HG03025 (cell line): ENCODE data around the gene JADE3.

Experiments used
- ATAC-seq: cut with Tn5 transposase; IDR thresholded peaks from one replicate; pipeline ENCODE4 v1.9.1; 2021; ENCODE audit warnings: mild to moderate bottlenecking, moderate library complexity; ENCODE audit not compliant: unreplicated experiment, low FRiP score

Gene JADE3

DNA sequence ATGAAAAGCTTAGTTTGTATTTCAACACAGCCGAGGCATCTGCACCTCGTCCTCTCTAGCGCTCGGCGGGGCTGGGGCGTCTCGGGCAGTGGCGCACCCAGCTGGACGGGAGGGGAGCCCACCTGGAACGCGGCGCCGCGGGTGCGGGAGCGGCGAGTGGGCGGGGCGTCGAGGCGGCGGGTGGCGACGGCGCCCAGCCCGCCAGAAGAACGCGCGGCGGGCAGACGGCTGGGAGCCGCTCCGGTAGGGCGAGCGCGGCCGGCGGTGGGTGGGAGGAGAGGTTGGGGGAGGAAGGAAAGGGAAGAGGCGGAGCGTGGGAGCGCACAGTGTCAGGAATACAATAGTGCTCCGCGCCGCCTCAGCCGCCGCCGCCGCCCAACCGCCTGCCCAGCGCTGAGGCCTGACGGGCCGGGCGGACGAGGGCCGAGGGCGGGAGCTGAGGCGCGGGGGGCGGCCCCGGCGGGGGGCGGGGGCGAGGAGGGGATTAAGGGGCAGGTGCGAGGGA, at the start of gene JADE3:
TSS of gene JADE3 (plus strand) at position 324 of the 505 bp plus-strand sequence. CDS start 72,474 bp downstream, outside the sequence.
- ATAC-seq, result no peak

DNA sequence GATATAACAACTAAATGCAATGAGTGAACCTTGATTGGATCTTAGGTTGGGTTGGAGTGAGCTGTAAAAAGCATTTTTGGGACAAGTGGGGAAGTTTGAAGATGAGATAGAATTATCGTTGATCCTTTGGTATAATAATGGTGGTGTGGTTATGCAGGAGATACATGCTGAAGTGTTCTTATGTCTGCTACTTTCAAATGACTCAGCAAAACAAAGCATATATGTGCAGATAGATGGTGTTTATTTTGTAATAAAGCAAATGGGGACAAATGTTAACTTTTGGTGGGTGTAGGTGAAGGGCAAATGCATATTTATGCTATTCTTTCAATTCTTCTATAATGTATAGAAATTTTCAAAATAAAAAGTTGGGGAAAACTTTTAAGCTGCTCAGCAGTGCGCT, 49.1 kb upstream of the JADE3 start:
- ATAC-seq, result no peak

DNA sequence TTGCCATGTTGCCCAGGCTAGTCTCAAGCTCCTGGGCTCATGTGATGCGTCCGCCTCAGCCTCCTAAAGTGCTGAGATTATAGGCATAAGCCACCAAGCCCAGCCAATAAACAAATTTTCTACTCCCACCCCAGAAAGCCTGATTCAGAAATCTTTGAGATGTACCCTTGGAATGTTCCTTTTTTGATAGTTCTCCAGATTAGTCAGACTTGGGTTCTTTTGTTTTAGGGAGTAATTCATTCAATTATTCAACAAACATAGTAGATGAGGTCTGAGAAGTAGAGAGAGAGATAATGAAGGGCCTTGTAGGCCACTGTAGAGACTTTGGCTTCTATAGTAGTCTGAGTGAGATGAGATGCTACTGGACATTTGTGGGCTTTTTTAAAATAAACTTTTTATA, 47.6 kb upstream of the JADE3 start:
- ATAC-seq, result no peak

DNA sequence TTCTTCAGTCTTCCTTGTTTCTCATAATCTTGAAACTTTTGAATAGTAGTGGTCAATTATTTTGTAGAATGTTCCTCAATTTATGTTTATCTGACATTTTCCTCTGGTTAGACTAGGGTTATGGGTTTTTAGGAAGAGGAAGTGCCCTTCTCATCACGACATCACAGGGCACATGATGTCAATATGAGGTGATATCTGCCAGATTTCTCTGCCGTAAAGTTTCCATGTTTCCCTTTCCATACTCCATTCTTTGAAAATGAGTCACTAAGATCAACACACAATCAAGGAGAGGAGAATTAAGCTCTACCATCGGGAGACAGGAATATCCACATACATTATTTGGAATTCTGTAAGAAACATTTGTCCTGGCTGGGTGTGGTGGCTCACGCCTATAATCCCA, 46.9 kb upstream of the JADE3 start:
- ATAC-seq, result no peak

DNA sequence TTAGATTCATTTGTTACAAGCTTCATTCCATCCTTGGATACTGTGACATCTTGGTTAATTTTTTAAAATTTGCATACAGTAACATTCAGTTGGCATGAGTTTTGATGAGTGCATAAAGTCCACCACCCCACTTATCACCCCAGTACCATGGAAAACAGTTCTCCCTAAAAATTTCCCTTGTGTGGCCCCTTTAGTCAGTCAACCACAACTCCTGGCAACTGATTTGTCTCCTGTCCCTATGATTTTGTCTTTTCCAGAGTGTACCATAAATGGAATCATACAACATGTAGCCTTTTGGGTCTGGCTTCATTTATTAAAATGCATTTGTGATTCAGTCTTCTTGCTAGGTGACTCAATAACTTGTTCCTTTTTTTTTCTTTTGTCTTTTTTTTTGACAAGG, 45.5 kb upstream of the JADE3 start:
- no peak for ATAC-seq

DNA sequence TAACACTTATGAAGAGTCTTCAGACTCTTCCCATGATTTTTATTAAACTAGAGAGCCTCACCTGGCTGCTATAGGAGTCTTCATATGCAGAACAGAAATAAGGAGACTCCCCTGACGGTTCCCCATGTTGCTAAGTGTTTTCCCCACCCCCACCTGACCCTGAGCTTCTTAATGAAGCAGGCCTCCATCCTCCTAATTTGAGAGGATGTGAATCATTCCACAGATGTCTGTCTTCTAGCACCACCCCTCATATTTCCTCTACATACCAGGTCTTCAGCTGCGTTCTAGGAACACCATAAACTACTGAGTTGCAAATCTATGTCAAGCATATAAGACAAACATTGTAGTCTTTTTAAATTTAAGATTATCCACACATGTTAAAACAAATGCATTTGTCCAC, 38.5 kb upstream of the JADE3 start:
- no peak for ATAC-seq

DNA sequence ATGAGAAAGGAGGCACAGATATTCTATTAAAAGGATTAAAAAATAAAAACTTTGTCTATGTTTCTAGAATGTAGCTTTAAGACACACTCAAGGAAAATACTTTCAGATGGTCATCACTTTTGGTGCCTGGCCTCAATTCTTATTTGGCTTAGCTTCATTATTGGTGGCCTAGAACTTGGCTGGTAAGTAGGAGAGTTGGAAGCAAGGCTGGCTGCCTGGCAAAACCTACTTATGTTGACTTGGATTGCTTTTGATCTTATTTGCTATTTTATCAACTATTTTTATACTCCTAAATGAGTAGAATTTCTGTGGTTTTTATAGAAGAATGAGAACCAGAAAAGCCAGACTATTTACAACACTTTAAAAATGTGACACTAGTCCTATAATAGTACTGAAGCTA, 35.3 kb upstream of the JADE3 start:
- ATAC-seq, result no peak

DNA sequence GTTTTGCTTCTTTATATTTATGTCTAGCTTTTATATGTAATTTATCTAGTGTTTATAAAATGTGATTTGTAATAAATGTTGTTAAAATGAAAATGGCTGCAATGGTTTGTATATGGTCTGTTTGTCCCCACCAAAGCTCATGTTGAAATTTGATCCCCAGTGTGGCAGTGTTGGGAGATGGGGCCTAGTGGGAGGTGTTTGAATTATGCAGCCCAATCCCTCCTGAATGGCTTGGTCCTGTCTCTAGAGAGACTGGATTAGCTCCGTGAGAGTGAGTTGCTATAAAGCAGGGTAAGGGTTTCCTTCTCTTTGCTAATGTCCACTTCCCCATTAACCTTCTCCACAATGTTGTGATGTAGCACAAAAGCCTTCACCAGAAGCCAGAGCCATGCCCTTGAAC, 30.0 kb upstream of the JADE3 start:
- ATAC-seq, result no peak

DNA sequence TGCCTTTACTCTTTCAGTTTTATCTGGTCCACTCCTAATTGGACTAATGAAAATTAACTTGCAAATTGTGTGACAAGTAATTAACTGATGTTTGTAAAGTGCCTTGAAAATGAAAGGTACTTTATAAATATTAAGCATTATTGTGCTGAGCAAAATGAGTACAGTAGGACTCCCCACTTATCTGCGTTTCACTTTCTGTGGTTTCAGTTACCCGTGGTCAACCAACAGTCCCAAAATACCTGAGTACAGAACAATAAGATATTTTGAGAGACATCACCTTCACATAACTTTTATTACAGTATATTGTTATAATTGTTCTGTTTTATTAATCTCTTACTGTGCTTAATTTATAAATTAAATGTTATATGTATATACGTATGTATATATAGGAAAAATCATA, 27.4 kb upstream of the JADE3 start:
- ATAC-seq, result no peak

DNA sequence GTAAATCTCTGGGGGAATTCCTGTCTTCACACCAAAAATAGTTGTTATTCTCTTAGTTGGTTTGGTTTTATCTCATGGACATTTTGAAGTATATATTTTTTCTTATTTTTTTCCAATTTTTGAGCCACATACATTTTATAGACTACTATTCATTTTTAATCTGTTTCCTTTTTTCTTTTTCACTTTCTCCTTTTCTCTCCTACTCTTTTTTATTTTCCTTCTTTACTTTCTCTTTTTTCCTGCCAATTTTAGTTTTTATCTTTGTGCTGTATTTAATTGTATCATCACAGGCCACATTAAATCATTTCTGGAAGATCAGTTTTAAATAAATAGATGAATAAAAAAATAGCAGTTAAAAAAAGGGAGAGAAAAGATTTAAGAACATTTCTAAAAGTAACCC, 14.0 kb upstream of the JADE3 start:
- no peak for ATAC-seq

DNA sequence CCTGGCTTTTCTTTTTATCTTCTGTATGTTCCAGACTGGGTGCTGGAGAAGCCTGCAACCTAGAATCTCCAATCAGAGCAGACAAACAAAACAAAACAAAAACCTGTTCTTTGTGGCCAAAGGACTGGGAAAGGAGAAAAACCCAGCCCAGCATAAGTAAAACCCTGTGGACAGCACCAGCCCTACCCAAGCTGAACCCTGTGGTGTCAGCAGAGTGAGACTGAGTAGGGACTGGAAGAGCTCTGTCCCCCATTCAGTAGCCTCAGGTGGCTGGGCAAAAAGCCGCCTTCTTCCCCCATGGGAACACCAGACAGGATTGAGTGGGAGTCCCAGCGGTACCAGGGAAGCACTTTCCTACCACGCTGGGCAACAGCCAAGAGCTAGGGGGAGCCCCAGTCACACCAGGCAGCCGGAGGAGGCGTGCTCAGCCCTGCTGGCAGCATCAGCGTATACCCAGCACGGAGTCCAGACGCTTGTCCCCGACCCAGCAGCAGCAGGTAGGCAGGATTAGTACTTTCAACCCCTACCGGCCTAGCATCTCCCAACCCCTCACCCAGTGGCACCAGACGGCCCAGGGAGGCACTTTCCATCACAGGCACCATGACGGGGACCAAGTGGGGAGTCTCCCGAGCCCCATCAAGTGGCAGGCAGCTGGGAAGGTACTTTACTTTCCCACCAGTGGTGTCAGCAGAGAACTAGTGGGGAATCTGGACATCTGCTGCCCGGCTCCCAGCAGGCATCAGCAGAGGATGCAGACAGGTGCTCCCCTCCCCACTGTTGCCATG, 8.6 kb upstream of the JADE3 start:
- ATAC-seq, result no peak

DNA sequence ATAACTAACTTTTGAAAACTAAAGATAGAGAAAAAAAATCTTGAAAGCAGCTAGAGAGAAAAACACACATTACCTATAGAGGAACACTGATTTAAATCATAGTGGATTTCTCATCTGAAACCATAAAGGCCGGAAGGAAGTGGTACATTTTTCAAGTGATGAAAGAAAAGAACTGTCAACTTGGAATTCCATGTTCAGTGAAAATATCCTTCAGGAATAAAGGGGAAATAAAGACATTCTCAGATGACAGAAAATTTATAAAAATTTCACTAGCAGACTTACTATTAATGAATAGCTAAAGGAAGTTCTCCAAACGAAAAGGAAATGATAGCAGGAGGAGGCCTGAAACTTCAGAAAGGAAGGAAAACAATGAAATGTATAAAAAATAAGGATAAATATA, 7.6 kb upstream of the JADE3 start:
- no peak for ATAC-seq

DNA sequence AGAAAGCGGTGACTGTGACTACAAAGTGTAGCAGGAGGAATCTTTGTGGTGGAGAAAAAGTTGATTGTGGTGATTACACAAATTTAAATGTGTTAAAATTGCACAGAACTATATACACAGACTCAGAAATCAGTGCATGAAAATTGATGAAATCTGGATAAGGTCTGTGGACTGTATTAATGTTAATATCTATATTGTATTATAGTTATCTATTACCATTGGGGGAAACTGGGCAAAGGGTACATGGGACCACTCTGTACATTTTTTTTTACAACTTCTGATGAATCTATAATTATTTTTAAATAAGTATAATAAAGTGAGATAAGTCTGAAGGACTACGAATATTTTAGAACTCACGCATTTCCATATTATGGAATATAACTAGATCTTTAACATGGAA, 1.8 kb upstream of the JADE3 start:
- no peak for ATAC-seq

DNA sequence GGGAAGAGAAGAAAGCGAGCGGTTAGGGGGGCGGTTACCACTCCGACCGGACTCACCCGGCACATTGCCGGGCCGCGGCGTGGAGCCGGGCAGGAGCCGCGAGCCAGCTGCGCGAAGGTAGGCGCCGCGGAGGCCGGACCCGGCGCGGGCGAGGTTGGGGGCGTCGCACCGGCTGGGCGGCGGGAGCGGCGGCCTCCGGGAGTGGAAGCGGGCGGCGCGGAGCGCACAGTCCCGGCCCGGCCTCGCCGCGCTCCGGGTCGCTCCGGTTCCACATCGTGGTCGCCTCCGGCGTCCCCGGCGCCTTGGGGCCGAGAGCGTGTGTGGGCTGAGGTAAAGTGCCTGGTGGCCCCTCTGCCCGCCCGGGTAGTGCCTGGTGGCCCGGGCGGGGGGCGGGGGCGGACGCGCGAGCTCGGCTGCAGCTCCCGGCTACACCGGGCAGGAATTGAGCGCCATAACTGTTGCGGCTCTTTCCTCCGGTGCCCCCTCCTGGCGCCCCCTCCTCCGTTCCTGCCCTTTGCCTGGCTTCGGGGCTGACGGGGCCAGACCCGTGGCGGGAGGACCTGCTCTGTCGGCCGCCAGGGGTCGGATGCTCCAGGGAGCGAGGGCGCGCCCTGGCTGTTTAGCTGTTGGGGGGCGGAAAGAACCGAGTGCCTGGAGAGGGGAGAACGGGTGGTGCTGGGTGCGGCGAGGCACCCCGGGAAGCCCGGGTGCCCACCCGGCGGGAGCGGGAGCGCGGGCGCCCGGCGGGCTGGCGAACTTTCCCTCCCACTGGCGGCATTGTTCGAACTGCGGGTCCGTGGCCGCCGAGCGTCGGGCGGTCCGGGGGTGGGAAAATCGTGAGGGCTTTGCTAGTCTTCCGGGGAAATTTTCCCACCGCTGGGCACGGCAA, 626 bp downstream of the JADE3 start:
- ATAC-seq, result no peak

DNA sequence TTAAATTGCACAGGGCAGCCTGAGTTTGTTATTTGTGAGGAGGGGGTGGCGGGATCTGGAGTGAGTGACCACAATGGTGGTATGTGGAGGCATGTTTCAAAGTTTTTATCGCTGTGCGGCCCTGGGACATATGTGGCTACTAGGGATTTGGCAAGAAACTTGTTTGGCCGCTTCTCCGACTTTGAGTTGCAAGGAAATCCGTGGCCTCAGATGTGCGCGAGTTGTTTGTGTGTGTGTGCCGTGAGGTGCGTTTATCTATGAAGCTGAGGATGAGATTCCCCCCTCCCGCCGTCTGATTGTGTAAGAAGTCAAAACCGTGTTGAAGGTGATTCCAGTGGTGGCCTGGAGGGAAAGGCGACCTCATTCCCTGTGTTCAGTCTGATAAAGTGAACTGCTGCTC, 1.4 kb downstream of the JADE3 start:
- ATAC-seq, result no peak

DNA sequence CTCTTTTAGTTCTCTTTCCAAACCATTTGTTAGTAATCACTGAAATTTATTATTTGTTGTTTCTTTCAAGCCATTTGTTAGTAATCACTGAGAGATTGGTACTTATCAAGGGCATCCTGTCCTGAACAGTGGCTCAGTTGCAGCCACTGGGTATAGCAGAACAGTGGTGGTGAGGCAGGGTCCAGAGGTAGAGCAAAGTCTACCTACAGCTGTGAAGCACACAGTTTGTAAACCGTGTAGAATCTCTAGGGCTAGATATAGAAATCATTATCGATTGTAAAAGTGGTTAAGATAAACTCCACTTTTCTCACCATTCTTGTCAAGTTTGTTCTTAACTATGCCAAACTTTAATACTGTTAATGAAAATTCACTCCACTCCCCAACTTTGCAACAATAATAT, 4.1 kb downstream of the JADE3 start:
- ATAC-seq, result no peak

DNA sequence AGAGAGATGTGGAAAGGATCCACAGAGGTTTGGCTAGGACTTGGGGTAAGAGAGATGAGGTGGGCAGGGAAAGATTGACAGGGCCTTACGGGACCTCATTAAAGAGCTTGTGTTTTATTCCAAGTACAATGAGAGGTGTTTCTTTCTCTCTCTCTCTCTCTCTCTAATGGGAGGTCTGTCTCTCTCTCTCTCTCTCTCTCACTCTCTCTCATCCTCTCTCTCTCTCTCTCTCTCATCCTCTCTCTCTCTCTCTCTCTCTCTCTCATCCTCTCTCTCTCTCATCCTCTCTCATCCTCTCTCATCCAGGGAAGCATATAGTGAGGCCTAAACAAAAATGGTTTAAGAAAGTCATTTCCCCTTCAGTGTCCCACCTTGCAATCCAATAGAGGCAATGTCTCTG, 5.4 kb downstream of the JADE3 start:
- ATAC-seq, result no peak

DNA sequence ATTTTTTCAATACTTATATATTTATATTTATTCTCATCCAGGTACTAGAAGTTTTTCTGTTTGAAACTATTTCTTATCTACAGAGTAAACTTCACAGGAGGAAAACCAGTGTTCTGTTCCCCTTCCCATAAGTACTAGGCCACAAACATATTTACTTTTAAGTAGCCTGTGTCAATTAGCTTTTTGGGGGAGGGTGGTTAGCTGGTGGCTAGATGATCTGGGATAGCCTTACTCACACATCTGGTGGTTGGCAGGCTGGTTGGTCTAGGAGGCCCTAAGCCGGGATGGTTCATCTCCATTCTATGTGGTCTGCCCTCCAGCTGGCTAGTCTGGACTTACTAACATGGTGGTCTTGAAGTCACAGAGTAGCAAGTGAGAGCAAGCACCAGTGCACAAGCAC, 6.2 kb downstream of the JADE3 start:
- ATAC-seq, result no peak

DNA sequence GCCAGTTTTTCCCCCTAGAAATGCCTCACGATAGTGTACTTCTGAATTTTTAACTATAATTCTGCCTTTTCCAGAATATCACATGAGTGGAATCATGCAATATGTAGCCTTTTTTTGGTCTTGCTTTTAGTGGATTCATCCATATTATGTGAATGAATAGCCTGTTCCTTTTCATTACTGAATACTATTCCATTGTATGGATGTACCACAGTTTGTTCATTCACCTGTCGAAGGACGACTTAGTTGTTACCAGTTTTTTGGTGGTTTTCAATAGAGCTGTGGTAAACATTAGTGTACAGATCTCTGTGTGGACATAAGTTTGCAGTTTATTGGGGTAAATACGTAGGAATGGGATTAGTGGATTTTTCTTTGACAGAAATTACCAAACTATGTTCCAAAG, 8.0 kb downstream of the JADE3 start:
- no peak for ATAC-seq

DNA sequence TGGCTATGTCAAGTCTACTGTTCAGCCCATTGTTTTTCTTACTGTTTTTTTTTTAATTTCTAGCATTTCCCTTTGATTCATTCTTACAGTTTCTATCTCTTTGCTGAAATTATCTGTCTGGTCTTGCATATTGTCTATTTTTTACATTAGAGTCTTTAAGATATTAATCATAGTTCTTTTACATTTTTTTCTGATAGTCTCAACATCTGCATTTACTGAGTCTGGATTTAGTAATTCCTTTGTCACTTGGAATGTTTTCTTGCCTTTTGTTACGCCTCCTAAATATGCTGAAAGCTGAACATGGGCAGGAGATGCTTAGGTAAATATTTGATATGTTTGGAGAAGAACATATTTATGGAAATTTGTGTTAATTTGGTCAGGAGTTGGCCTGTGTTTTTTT, 10.4 kb downstream of the JADE3 start:
- no peak for ATAC-seq

DNA sequence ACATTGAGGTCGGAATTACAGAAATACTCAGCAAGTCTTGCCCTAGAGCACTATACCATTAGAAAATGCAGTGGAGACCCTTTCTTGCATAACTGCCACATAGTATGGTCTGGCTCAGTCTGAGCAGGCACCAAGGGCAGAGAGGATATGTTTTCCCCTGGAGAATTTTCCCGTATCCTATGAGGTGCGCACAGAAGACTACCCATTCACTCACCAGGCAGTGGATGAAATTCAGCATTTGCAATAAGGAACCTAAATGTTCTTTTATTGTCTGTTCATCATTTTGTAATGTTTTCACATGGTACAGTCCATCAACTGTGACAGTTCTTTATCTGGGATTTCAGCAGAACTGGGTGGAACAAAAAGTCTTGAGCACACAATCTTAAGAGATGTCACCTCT, 15.5 kb downstream of the JADE3 start:
- no peak for ATAC-seq
